Measurements from ENCODE around the gene TYW3.

- TF ChIP-seq POLR2A (IDR thresholded peaks at IDR 0.05; ENCODE audit: low read depth, low read length) (no peak), RFX5 (IDR thresholded peaks at IDR 0.05; ENCODE audit: low read depth, low read length) (no peak), RAD21 (IDR thresholded peaks at IDR 0.05; ENCODE audit: low read length) (no peak), FOS (IDR thresholded peaks at IDR 0.05; ENCODE audit: low read depth, low read length) (no peak), CEBPB (IDR thresholded peaks at IDR 0.05; ENCODE audit: low read depth, low read length) (no peak), MAFK (IDR thresholded peaks at IDR 0.05; ENCODE audit: low read depth, low read length) (no peak), BHLHE40 (IDR thresholded peaks at IDR 0.05; ENCODE audit: low read depth, low read length) (no peak), SMC3 (IDR thresholded peaks at IDR 0.05; ENCODE audit: low read depth, low read length) (no peak), MAZ (IDR thresholded peaks at IDR 0.05; ENCODE audit: borderline replicate concordance, low read depth, low read length) (no peak), MXI1 (IDR thresholded peaks at IDR 0.05; ENCODE audit: borderline replicate concordance, low read depth, low read length) (no peak), CHD1 (IDR thresholded peaks at IDR 0.05; ENCODE audit: low read depth, low read length) (no peak), USF2 (IDR thresholded peaks at IDR 0.05; ENCODE audit: low read depth, low read length) (no peak)
- TF ChIP-seq, protein P1, sequence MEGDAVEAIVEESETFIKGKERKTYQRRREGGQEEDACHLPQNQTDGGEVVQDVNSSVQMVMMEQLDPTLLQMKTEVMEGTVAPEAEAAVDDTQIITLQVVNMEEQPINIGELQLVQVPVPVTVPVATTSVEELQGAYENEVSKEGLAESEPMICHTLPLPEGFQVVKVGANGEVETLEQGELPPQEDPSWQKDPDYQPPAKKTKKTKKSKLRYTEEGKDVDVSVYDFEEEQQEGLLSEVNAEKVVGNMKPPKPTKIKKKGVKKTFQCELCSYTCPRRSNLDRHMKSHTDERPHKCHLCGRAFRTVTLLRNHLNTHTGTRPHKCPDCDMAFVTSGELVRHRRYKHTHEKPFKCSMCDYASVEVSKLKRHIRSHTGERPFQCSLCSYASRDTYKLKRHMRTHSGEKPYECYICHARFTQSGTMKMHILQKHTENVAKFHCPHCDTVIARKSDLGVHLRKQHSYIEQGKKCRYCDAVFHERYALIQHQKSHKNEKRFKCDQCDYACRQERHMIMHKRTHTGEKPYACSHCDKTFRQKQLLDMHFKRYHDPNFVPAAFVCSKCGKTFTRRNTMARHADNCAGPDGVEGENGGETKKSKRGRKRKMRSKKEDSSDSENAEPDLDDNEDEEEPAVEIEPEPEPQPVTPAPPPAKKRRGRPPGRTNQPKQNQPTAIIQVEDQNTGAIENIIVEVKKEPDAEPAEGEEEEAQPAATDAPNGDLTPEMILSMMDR (conservative IDR thresholded peaks at IDR 0.05; ENCODE audit: low read depth, low read length) = no peak
- TF ChIP-seq, protein P2, sequence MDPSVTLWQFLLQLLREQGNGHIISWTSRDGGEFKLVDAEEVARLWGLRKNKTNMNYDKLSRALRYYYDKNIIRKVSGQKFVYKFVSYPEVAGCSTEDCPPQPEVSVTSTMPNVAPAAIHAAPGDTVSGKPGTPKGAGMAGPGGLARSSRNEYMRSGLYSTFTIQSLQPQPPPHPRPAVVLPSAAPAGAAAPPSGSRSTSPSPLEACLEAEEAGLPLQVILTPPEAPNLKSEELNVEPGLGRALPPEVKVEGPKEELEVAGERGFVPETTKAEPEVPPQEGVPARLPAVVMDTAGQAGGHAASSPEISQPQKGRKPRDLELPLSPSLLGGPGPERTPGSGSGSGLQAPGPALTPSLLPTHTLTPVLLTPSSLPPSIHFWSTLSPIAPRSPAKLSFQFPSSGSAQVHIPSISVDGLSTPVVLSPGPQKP (IDR thresholded peaks at IDR 0.05; ENCODE audit: borderline replicate concordance, low read depth, low read length) = no peak
Observed at GRCh38 chr1:74690909-74691308, 42.0 kb upstream of the TYW3 start.

Measured in IMR-90 (cell line).